VCaP (cell line): ENCODE data around the gene THUMPD3.

ENCODE experiments used
- H3K27ac ChIP-seq: fragments of 450-650 bp; 2 replicates; pipeline ENCODE4 v1.5.1; 2017
- TF ChIP-seq, protein P1 (sequence below): fragments of 450-650 bp; conservative IDR thresholded peaks from 2 replicates; pipeline ENCODE4 v1.5.1; 2017; ENCODE audit warnings: mild to moderate bottlenecking, moderate library complexity

The THUMPD3 gene

DNA sequence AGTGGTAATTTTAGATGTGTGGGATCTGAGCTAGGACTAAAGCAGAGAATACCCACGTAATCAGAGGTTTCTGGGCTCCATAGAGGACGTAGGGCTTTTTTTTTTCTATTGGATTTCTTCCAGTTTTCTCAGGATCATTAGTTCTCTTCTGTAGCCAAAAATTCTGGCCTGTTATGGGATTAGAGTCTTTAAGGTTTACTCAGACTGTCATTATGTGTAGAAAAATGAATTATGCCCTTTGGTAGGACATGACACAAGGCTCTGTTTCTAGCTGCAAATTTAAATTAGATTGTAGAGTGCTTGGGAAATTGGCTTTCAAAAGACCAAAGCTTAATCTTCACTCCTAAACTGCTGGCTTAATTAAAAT lies 36.5 kb downstream of the THUMPD3 start:
- peak overlapping the region; percentile 98 for H3K27ac ChIP-seq
- TF ChIP-seq, protein P1, sequence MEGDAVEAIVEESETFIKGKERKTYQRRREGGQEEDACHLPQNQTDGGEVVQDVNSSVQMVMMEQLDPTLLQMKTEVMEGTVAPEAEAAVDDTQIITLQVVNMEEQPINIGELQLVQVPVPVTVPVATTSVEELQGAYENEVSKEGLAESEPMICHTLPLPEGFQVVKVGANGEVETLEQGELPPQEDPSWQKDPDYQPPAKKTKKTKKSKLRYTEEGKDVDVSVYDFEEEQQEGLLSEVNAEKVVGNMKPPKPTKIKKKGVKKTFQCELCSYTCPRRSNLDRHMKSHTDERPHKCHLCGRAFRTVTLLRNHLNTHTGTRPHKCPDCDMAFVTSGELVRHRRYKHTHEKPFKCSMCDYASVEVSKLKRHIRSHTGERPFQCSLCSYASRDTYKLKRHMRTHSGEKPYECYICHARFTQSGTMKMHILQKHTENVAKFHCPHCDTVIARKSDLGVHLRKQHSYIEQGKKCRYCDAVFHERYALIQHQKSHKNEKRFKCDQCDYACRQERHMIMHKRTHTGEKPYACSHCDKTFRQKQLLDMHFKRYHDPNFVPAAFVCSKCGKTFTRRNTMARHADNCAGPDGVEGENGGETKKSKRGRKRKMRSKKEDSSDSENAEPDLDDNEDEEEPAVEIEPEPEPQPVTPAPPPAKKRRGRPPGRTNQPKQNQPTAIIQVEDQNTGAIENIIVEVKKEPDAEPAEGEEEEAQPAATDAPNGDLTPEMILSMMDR: no peak

DNA sequence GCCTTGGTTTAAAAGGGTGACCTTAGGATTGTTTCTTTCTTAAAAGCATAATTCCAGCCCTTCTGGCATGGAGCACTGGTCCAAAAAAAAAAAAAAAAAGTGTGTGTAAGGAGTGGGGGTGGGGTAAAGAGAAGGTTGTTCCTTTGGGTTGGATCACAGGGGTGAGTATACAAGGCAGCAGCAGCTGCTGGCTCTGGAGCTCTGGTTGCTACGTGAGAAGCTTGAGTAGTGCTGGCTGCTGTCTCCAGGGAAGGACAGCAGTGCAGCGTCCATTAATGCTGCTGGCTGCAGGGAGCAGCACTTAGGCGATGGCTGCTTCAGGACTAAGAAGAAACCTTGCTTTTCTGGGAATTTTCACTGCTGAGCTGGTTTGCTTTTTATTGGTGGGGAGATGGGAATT lies 36.9 kb downstream of the THUMPD3 start:
- TF ChIP-seq, protein P1: no peak
- H3K27ac ChIP-seq: peak overlapping the region; percentile 98

DNA sequence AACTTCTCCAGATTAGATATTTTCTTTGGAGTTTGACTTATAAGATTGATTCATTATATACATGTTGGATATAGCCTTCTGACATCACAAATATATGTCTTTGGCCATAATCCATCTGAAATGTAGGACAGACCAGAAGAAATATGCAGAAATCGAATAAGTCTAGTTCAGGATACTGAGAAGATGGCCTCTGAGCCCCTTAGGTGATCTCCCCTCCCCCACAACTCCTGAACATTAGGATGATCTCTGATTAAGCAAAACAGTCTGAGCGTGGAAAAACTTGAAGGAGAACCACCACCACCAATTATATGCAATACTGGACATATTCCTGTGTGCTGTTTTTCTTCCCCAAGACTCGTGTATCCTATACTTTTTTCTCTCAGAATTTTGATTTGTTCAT lies 37.8 kb downstream of the THUMPD3 start:
- H3K27ac ChIP-seq: peak overlapping the region; percentile 98
- TF ChIP-seq, protein P1: no peak

DNA sequence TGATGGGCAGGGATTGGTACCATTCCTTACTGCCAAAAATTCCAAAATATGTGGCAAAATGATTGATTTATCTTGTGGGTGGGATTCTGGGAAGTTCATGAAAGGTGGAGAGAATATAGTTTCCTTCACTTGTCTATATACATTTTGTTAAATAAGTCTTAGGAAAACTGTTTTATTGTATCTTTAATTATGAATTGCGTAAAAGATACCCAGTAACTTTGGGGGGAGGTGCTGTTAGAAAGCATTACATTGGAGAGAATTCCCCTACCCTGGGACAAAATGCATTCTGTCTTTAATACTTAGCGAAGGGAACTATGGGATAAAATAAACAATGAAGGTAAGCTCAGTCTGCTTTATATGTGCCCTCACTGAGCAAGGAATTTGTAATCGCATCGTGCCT lies 39.1 kb downstream of the THUMPD3 start:
- TF ChIP-seq, protein P1: no peak
- peak overlapping the region; percentile 98 for H3K27ac ChIP-seq

DNA sequence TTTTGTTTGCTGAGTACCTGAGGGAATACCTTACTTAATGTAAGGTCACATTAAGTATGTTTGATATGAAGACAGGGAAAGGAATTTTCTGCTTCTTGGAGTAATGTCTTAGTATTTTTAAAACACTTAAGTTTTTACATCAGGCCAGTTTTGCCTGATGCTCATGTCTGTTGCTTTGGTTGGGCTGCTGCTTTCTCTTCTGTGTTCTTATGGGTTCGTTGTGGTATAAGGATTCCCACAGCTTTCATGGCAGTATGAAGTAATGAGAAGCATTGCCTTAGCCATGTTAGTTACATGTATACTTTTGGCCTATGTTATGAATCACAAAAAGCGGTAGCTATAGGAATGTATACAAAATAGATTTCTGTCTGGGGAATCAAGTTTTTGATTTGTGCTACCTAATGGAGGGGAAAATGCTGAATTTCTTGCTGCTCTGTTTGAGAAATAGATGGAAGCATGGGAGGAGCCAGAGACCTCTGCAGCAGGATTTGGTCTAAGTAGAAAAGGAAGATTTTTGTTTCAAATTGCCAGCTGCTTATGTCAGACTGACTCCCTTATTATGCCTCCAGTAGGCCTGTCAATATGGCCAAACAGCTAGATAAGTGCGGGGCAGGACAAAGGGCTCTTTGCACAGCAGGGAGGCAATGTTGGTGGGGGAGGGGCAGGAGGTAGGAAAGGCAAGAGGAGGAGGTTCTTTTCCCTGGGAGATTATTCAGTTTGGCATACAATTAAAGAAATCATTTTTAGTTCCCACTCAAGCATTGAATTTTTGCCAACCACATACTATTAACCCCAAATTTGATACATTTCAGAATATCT lies 39.8 kb downstream of the THUMPD3 start:
- H3K27ac ChIP-seq: peak overlapping the region; percentile 98; the same call in 1 of the 2 replicates
- TF ChIP-seq, protein P1: no peak

DNA sequence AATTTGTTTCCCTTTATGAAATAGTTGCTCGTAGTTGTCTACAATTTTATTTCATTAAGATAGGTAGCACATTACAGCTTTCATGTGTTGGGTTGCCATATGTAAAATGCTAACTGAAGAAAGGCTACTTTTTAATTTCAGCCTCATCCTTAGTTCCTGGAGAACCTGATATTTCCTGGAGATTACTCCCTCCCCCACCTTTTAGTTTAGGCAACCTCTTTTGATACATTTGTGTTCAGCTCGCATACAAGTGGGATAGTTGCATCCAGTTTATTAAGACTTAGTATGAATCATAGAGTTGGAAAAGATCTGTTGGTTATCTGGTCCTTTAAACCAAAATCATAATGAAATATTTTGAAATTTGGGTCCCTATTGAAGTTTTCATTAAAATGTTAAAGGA lies 40.6 kb downstream of the THUMPD3 start:
- no peak overlapping the region for H3K27ac ChIP-seq
- TF ChIP-seq, protein P1: no peak

DNA sequence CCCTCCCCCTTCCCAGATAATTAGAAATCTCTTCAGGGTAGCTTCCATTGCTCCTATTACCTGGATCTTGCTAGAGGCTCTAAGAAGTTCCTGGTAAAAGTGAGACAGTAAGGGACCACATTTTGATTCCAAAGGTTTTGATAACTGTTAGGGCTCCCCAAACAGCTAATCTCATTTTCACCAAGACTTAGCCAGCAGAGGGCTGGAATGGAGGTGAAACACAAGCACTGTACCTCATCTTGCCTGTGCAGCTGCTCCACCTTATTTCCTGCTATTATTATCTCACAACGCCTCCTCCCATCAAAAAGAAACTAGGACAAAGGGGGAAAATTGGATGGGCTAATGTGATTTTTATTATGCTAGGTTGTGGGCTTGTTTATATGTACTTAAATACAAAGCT lies 41.8 kb downstream of the THUMPD3 start:
- TF ChIP-seq, protein P1: no peak
- H3K27ac ChIP-seq: no peak overlapping the region
